Vein endothelial cell (primary cell): Measurements from ENCODE around the gene KIF21A. TPM values are rescaled to one million over a fixed set of nuclear protein-coding genes. Genes with fewer than 3 reads are reported as not detected.

Experiments
- total RNA-seq: library from RNA; depleted of rRNA; stranded (reverse); fragments of >200 nt; gene quantifications from 2 replicates; pipeline ENCODE4 v1.2.3, GENCODE V29; 2012

KIF21A gene
- total RNA-seq, result 9.8 and 12.8 TPM in 2 replicates

GRCh38 chr12:39443081-39443928 lies at the start of gene KIF21A:
Gene KIF21A, minus strand, starts transcription at chr12:39443120. Its CDS starts 150 bp downstream, at chr12:39442970.

Other genes starting within 250 kb of the KIF21A start
- not detected in 2 replicates for gene ABCD2, start 176.7 kb upstream of the KIF21A start, total RNA-seq